HG03558 (cell line): Measurements from ENCODE around the gene FSTL5.

Source experiments
- ATAC-seq: cut with Tn5 transposase; IDR thresholded peaks from one replicate; pipeline ENCODE4 v1.9.1; 2021; ENCODE audit warnings: moderate number of reproducible peaks; ENCODE audit not compliant: unreplicated experiment; ENCODE audit errors: extremely low read depth

FSTL5 gene

GRCh38 chr4:161519611-161520010, 644.2 kb downstream of the FSTL5 start:
- no peak for ATAC-seq

- no peak for ATAC-seq
These were observed 645.9 kb downstream of the FSTL5 start for GRCh38 chr4:161517941-161518340.

DNA sequence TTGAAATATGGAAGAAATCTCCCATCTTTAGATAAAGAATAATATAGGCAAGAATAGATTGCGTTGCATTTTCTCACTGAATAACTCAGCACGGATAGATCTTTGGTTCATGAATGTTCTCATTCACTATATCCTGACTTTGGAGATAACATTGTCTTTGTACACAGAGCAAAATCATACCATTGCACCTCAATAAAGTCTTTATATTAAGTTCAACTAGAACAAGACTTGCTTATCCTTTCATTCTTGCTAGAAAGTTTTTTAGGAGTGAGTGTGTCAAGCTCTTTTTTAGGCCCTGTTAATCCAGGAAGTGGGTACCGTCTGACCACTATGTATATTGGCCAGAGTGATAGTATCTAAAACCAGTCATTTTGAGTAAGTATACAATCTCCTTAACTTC, 658.7 kb downstream of the FSTL5 start:
- ATAC-seq: no peak

- no peak for ATAC-seq
These were observed 665.6 kb downstream of the FSTL5 start for GRCh38 chr4:161498155-161498554.

GRCh38 chr4:161486461-161486860, 677.3 kb downstream of the FSTL5 start:
- ATAC-seq: no peak

- ATAC-seq: no peak
These were observed 697.5 kb downstream of the FSTL5 start for GRCh38 chr4:161466316-161466715.

DNA sequence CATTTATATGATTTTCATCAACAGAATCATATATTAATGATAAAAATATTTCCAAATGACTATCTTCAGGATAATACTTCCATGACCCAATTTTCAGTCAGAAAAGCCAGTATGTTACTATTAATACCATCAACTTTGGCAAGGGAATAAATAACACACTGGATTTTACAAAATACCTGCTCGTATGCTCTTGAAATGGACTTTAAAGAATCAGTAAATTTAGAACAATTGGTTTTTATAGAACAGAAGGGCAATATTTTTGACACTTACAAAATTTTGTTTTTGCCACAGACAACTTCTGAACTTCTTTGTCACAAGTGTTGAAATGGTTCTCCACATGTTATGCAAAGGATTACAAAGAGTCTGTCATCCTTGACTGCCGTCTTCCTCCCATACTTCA, 700.4 kb downstream of the FSTL5 start:
- ATAC-seq: no peak

- ATAC-seq: no peak
These were observed 705.9 kb downstream of the FSTL5 start for GRCh38 chr4:161457906-161458305.

GRCh38 chr4:161457311-161457710, 706.5 kb downstream of the FSTL5 start:
- no peak for ATAC-seq

DNA sequence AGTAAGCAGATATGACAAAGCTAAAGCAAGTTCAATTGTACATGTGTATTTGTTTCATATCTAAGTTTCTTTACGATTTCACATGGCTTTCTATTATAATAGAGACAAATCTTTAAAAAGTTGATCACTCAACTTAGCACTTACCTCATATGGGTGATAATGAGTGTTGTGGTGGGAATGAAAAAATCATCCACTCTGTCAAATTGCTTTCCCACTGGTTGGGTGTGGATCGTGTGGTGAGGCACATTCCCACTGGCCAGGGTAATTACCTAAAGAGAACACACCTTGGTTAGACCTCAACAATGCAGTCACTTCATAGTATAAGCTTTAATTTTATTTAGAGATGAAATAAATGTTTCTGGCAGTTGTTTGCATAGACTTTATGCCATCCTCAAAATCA, 708.9 kb downstream of the FSTL5 start:
- ATAC-seq: no peak

GRCh38 chr4:161448550-161449180, 715.1 kb downstream of the FSTL5 start:
- no peak for ATAC-seq

- no peak for ATAC-seq
These were observed 719.2 kb downstream of the FSTL5 start for GRCh38 chr4:161444626-161445025.

DNA sequence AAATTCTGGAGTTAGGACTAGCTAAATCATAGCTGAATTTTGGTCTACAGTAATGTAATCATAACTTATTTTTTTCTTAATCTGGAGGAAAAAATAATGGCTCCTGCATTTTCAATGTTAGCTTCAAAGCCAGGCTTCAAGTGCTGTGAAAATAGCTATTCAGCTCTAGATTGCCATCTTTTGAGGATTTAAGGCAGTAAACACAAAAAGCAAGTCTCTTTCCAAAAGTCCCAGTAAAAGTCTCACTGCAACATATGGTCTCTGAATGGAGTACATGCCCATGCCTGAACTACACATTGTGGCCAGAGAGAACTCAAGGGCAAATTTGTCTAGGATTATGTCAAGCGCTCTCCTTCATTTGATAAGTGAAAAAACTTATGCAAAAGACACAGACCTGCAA, 720.9 kb downstream of the FSTL5 start:
- no peak for ATAC-seq

DNA sequence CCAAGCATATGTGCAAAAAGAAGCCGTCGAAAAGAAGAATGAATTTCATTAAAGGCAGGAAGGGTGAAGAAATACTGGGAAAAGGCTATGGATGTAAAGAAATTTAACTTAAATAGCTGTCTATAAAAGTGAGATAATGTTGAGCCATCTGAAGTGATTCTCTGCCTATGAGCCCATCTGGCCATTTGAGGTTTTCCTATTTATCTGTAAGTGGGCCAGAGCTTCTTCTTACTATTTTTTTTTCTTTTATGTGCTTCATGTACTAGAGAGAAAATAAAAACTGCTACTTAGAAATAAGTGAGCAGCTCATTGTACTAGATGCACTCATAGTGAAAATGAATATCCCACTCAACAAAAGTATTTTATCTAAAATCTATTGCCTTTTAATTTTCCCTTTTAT, 725.7 kb downstream of the FSTL5 start:
- ATAC-seq: no peak

GRCh38 chr4:161428180-161428965, 735.4 kb downstream of the FSTL5 start:
- no peak for ATAC-seq

DNA sequence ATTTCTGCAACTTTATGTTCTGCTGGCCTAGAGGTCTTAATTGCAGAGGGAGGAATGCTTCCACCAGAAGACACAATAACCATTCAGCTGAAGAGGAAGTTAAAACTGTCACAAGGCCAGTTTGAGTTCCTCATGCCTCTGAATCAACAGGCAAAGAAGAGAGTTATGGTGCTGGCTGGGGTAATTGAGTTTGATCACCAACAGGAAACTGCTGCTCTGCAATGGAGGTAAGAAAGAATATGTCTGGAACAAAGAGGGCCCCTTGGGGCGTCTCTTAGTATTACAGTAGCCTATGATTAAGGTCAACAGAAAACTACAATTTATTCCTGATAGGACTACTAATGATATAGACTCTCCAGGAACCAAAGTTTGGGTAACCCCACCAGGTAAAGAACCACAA, 744.0 kb downstream of the FSTL5 start:
- ATAC-seq: no peak

GRCh38 chr4:161411901-161412300, 751.9 kb downstream of the FSTL5 start:
- no peak for ATAC-seq

- no peak for ATAC-seq
These were observed 759.3 kb downstream of the FSTL5 start for GRCh38 chr4:161404346-161405110.

DNA sequence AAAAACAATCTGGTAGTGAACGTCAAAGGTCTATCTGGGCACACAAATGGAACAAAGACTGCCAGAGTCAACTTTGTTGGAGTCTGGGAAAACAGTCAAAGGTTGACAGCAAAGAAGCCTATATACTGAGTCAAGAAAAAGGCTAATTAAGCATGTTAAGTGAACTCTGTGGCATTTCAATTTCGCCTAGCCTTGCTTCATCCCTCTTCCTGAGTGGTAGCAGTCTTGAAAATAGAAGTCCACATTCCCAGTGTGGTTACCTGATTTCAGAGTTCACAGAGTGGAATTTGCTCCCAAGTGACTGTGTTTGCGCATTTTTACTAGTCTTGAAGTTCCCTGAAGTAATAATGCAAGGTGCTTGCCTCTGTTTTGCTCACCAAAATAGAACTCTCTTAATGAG, 760.0 kb downstream of the FSTL5 start:
- no peak for ATAC-seq

DNA sequence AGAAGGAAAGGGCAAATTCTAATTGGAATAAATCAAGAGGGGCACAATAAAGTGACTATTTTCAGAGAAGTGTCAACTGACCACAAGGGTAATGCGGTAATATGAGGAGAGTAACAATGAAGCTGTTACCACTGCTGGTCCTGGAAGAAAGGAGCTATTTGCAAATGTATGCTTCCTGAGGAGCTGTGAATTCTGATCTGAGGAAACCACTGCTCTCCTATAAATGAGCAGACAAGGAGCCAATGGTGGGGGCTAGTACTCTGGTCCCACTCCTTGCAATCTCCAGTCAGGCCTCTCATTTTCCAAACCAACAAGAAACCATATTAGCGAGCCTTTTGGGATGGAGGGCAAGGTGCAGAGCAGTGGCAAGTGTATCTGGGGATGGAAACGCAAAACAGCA, 770.2 kb downstream of the FSTL5 start:
- no peak for ATAC-seq

- no peak for ATAC-seq
These were observed 781.1 kb downstream of the FSTL5 start for GRCh38 chr4:161382655-161383054.
